GM21786 (cell line): ENCODE results near the gene CFAP73.
"Not testable (repeated sequence)": the region's sequence is repeated elsewhere in the genome, so short reads cannot be mapped to it uniquely, and the experiment has no call there.

Experiments used
- ATAC-seq: cut with Tn5 transposase; IDR thresholded peaks from one replicate; pipeline ENCODE4 v1.9.1; 2021; ENCODE audit not compliant: unreplicated experiment

The CFAP73 gene

GRCh38 chr12:113186666-113187325, 37.3 kb downstream of the CFAP73 start:
- ATAC-seq = no peak

GRCh38 chr12:113189361-113189760, 39.8 kb downstream of the CFAP73 start:
- no peak for ATAC-seq

GRCh38 chr12:113190761-113191160, 41.2 kb downstream of the CFAP73 start:
- no peak for ATAC-seq

- no peak for ATAC-seq
Observed at GRCh38 chr12:113191227-113191626, 41.7 kb downstream of the CFAP73 start.

- no peak for ATAC-seq
Observed at GRCh38 chr12:113194971-113195391, 45.5 kb downstream of the CFAP73 start.

- no peak for ATAC-seq
Observed at GRCh38 chr12:113195598-113195997, 46.1 kb downstream of the CFAP73 start.

GRCh38 chr12:113196582-113196981, 47.1 kb downstream of the CFAP73 start:
- no peak for ATAC-seq

- peak; percentile 86 for ATAC-seq
Observed at GRCh38 chr12:113196990-113197389, 47.5 kb downstream of the CFAP73 start.

- ATAC-seq = no peak
Observed at GRCh38 chr12:113197518-113198077, 48.1 kb downstream of the CFAP73 start.

GRCh38 chr12:113198296-113198695, 48.8 kb downstream of the CFAP73 start:
- ATAC-seq = no peak

GRCh38 chr12:113200021-113200797, 50.7 kb downstream of the CFAP73 start:
- ATAC-seq = no peak

GRCh38 chr12:113201187-113202177, 52.0 kb downstream of the CFAP73 start:
- ATAC-seq = no peak

GRCh38 chr12:113202300-113203075, 53.0 kb downstream of the CFAP73 start:
- no peak for ATAC-seq

- no peak for ATAC-seq
Observed at GRCh38 chr12:113203852-113204760, 54.6 kb downstream of the CFAP73 start.

- ATAC-seq = no peak
Observed at GRCh38 chr12:113204804-113205203, 55.3 kb downstream of the CFAP73 start.

GRCh38 chr12:113206802-113207201, 57.3 kb downstream of the CFAP73 start:
- not testable (repeated sequence) for ATAC-seq

GRCh38 chr12:113207613-113208040, 58.1 kb downstream of the CFAP73 start:
- ATAC-seq = peak; percentile 1

GRCh38 chr12:113208041-113208934, 58.8 kb downstream of the CFAP73 start:
- peak; percentile 75 for ATAC-seq
